SK-N-SH treated with all-trans-retinoic acid at 6 μM for 48 hours (cell line): Measurements from ENCODE around the gene MRM3.

Experiments
- ATAC-seq: fragments of 200-7000 bp; cut with Tn5 transposase; 3 replicates; pipeline ENCODE4 v1.9.1; 2020; ENCODE audit warnings: mild to moderate bottlenecking, moderate library complexity
- BACH2 ChIP-seq: fragments of 250-450 bp; sonication (Bioruptor Pico); IDR thresholded peaks from 2 replicates; pipeline ENCODE4 v1.9.0; 2021; ENCODE audit warnings: mild to moderate bottlenecking, borderline replicate concordance
- CSDC2 ChIP-seq: fragments of 250-450 bp; sonication (Bioruptor Pico); IDR thresholded peaks from 2 replicates; pipeline ENCODE4 v1.5.0; 2020; ENCODE audit warnings: mild to moderate bottlenecking, moderate library complexity
- ESRRG ChIP-seq: fragments of 250-450 bp; sonication (Bioruptor Pico); IDR thresholded peaks from 2 replicates; pipeline ENCODE4 v1.6.1; 2021; ENCODE audit warnings: mild to moderate bottlenecking
- GLIS3 ChIP-seq: fragments of 250-450 bp; sonication (Bioruptor Pico); IDR thresholded peaks from 2 replicates; pipeline ENCODE4 v1.5.0; 2020; ENCODE audit warnings: mild to moderate bottlenecking, moderate library complexity
- ISL1 ChIP-seq: fragments of 250-450 bp; sonication (Bioruptor Pico); IDR thresholded peaks from 2 replicates; pipeline ENCODE4 v2.1.2; 2022; ENCODE audit warnings: mild to moderate bottlenecking, moderate library complexity
- RARB ChIP-seq: fragments of 250-450 bp; sonication (Bioruptor Pico); IDR thresholded peaks from 2 replicates; pipeline ENCODE4 v1.8.0; 2021; ENCODE audit warnings: mild to moderate bottlenecking, moderate library complexity
- SNAI2 ChIP-seq: fragments of 250-450 bp; sonication (Bioruptor Pico); IDR thresholded peaks from 2 replicates; pipeline ENCODE4 v1.5.0; 2020; ENCODE audit warnings: mild to moderate bottlenecking, moderate library complexity
- TCF4 ChIP-seq: fragments of 250-450 bp; sonication (Bioruptor Pico); IDR thresholded peaks from 2 replicates; pipeline ENCODE4 v1.8.0; 2021; ENCODE audit warnings: mild to moderate bottlenecking, moderate library complexity, borderline replicate concordance
- TOX ChIP-seq: fragments of 250-450 bp; sonication (Bioruptor Pico); IDR thresholded peaks from 2 replicates; pipeline ENCODE4 v1.8.0; 2021; ENCODE audit warnings: mild to moderate bottlenecking, moderate library complexity, borderline replicate concordance
- ZC3H10 ChIP-seq: fragments of 250-450 bp; sonication (Bioruptor Pico); IDR thresholded peaks from 2 replicates; pipeline ENCODE4 v1.5.1; 2021; ENCODE audit warnings: mild to moderate bottlenecking, moderate library complexity
- ZFP3 ChIP-seq: fragments of 250-450 bp; sonication (Bioruptor Pico); IDR thresholded peaks from 2 replicates; pipeline ENCODE4 v1.5.0; 2020; ENCODE audit warnings: mild to moderate bottlenecking, moderate library complexity
- ZNF565 ChIP-seq: fragments of 450-650 bp; formaldehyde crosslinking; conservative IDR thresholded peaks from 2 replicates; pipeline ENCODE4 v1.5.0; 2020; ENCODE audit warnings: low read depth, mild to moderate bottlenecking, moderate library complexity
- ZNF8 ChIP-seq: fragments of 450-650 bp; formaldehyde crosslinking; IDR thresholded peaks from 2 replicates; pipeline ENCODE4 v1.5.0; 2020; ENCODE audit warnings: mild to moderate bottlenecking, moderate library complexity
- TF ChIP-seq, protein P1 (sequence below): fragments of 250-450 bp; sonication (Bioruptor Pico); IDR thresholded peaks from 2 replicates; pipeline ENCODE4 v1.5.1; 2021; ENCODE audit warnings: mild to moderate bottlenecking, moderate library complexity
- TF ChIP-seq, protein P2 (sequence below): fragments of 250-450 bp; sonication (Bioruptor Pico); IDR thresholded peaks from 2 replicates; pipeline ENCODE4 v1.8.0; 2020; ENCODE audit warnings: mild to moderate bottlenecking, moderate library complexity, borderline replicate concordance
- TF ChIP-seq, protein P3 (sequence below): fragments of 250-450 bp; sonication (Bioruptor Pico); IDR thresholded peaks from 2 replicates; pipeline ENCODE4 v1.8.0; 2021; ENCODE audit warnings: low read depth, mild to moderate bottlenecking, moderate library complexity, borderline replicate concordance
- TF ChIP-seq, protein P4 (sequence below): fragments of 250-450 bp; sonication (Bioruptor Pico); IDR thresholded peaks from 2 replicates; pipeline ENCODE4 v1.5.1; 2020; ENCODE audit warnings: low read depth, mild to moderate bottlenecking, moderate library complexity
- TF ChIP-seq, protein P5 (sequence below): fragments of 250-450 bp; sonication (Bioruptor Pico); IDR thresholded peaks from 2 replicates; pipeline ENCODE4 v1.5.0; 2020; ENCODE audit warnings: mild to moderate bottlenecking, moderate library complexity

The MRM3 gene

DNA sequence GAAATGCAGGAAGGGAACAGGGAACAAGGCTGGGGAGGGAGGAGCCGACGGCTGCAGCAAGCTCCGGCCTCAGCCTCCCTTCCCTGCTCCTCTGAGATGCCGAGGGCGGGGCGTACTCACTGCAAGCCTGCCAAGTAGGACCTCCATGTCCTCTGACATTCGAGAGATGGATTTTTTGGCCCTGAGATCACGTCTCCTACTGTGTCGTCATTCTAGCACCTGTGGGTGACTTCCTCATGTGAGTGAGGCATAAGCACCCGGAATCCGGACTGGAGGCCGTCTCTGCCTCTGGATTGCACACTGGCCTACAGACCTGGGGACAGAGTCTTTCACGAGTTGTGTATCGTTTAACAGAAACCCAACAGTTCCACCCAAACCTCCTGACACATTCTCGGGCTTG is 14.5 kb downstream of the MRM3 start:
- TF ChIP-seq, protein P1, sequence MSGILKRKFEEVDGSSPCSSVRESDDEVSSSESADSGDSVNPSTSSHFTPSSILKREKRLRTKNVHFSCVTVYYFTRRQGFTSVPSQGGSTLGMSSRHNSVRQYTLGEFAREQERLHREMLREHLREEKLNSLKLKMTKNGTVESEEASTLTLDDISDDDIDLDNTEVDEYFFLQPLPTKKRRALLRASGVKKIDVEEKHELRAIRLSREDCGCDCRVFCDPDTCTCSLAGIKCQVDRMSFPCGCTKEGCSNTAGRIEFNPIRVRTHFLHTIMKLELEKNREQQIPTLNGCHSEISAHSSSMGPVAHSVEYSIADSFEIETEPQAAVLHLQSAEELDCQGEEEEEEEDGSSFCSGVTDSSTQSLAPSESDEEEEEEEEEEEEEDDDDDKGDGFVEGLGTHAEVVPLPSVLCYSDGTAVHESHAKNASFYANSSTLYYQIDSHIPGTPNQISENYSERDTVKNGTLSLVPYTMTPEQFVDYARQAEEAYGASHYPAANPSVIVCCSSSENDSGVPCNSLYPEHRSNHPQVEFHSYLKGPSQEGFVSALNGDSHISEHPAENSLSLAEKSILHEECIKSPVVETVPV: no peak
- TF ChIP-seq, protein P2, sequence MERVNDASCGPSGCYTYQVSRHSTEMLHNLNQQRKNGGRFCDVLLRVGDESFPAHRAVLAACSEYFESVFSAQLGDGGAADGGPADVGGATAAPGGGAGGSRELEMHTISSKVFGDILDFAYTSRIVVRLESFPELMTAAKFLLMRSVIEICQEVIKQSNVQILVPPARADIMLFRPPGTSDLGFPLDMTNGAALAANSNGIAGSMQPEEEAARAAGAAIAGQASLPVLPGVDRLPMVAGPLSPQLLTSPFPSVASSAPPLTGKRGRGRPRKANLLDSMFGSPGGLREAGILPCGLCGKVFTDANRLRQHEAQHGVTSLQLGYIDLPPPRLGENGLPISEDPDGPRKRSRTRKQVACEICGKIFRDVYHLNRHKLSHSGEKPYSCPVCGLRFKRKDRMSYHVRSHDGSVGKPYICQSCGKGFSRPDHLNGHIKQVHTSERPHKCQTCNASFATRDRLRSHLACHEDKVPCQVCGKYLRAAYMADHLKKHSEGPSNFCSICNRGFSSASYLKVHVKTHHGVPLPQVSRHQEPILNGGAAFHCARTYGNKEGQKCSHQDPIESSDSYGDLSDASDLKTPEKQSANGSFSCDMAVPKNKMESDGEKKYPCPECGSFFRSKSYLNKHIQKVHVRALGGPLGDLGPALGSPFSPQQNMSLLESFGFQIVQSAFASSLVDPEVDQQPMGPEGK (CRISPR knock-in tag): no peak
- no peak for TF ChIP-seq ISL1 (CRISPR knock-in tag)
- no peak for TF ChIP-seq ZNF565 (CRISPR knock-in tag)
- no peak for ATAC-seq

DNA sequence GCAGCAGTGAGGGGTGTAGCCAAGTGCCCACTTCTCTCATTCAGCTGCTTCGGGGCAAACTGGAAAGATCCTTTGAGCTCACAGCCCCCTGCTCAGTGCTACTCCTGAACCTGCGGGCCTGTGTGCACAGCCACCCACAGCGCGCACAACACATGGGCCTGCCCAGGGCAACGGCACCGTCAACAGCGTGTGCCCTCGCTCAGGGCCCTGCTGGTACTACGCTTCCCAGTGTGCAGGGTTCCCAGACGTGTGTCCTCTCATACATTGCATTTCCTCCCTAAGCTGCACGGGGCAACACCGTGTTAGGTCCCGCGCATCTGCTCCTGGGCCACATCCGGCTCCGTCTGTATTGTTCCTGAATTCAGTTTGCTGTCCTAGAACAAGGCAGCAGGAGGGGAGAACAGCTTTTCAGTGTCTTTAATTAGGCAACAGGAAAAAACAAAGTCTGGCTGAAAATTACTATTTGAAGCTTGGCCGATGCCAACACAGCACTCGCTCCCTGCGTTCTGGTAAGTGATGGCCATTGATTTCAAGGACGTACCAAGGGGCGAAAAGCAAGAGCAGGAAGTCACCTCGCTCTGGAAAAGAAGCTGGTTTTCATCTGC is 15.2 kb downstream of the MRM3 start:
- TF ChIP-seq GLIS3 (CRISPR knock-in tag) (no peak), CSDC2 (CRISPR knock-in tag) (no peak), BACH2 (CRISPR knock-in tag) (no peak), ZNF8 (no peak), ZFP3 (CRISPR knock-in tag) (no peak), RARB (no peak), ZC3H10 (CRISPR knock-in tag) (no peak), TCF4 (CRISPR knock-in tag) (no peak), TOX (no peak), ESRRG (CRISPR knock-in tag) (no peak)
- TF ChIP-seq, protein P3, sequence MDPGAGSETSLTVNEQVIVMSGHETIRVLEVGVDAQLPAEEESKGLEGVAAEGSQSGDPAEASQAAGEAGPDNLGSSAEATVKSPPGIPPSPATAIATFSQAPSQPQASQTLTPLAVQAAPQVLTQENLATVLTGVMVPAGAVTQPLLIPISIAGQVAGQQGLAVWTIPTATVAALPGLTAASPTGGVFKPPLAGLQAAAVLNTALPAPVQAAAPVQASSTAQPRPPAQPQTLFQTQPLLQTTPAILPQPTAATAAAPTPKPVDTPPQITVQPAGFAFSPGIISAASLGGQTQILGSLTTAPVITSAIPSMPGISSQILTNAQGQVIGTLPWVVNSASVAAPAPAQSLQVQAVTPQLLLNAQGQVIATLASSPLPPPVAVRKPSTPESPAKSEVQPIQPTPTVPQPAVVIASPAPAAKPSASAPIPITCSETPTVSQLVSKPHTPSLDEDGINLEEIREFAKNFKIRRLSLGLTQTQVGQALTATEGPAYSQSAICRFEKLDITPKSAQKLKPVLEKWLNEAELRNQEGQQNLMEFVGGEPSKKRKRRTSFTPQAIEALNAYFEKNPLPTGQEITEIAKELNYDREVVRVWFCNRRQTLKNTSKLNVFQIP (CRISPR knock-in tag): no peak
- TF ChIP-seq, protein P1: no peak
- TF ChIP-seq, protein P4, sequence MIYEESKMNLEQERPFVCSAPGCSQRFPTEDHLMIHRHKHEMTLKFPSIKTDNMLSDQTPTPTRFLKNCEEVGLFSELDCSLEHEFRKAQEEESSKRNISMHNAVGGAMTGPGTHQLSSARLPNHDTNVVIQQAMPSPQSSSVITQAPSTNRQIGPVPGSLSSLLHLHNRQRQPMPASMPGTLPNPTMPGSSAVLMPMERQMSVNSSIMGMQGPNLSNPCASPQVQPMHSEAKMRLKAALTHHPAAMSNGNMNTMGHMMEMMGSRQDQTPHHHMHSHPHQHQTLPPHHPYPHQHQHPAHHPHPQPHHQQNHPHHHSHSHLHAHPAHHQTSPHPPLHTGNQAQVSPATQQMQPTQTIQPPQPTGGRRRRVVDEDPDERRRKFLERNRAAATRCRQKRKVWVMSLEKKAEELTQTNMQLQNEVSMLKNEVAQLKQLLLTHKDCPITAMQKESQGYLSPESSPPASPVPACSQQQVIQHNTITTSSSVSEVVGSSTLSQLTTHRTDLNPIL (CRISPR knock-in tag): no peak
- ATAC-seq: no peak

DNA sequence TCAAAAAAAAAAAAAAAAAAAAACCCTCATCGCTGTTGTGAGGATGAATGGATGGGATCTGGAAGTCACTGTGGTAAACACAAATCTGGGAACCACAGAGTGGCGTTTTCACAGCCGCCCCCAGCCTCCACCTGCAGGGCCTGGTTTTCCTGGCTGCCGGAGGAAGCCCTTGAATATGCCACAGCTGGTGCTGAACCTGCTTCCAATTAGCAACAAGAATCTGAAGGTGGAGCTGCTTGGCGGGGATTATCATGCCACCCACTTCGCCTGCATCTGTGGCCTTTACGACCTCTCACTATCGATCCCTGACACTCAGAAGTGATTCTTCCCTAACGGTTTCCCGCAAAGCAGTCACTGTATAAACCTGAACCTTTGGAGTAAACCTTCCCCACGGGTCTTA is 16.1 kb downstream of the MRM3 start:
- ATAC-seq: no peak
- TF ChIP-seq ZNF8 (no peak), SNAI2 (no peak), ISL1 (CRISPR knock-in tag) (no peak), GLIS3 (CRISPR knock-in tag) (no peak), RARB (no peak), TCF4 (CRISPR knock-in tag) (no peak)
- TF ChIP-seq, protein P2 (CRISPR knock-in tag): no peak
- TF ChIP-seq, protein P5, sequence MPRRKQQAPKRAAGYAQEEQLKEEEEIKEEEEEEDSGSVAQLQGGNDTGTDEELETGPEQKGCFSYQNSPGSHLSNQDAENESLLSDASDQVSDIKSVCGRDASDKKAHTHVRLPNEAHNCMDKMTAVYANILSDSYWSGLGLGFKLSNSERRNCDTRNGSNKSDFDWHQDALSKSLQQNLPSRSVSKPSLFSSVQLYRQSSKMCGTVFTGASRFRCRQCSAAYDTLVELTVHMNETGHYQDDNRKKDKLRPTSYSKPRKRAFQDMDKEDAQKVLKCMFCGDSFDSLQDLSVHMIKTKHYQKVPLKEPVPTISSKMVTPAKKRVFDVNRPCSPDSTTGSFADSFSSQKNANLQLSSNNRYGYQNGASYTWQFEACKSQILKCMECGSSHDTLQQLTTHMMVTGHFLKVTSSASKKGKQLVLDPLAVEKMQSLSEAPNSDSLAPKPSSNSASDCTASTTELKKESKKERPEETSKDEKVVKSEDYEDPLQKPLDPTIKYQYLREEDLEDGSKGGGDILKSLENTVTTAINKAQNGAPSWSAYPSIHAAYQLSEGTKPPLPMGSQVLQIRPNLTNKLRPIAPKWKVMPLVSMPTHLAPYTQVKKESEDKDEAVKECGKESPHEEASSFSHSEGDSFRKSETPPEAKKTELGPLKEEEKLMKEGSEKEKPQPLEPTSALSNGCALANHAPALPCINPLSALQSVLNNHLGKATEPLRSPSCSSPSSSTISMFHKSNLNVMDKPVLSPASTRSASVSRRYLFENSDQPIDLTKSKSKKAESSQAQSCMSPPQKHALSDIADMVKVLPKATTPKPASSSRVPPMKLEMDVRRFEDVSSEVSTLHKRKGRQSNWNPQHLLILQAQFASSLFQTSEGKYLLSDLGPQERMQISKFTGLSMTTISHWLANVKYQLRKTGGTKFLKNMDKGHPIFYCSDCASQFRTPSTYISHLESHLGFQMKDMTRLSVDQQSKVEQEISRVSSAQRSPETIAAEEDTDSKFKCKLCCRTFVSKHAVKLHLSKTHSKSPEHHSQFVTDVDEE: no peak
- TF ChIP-seq, protein P3 (CRISPR knock-in tag): no peak
